HFF-Myc (cell line): ENCODE results near the gene FRAT1.
A peak's percentile ranks its signal among the peaks of the same experiment; 100 is the strongest.

Experiments
- DNase-seq: peaks from one replicate; pipeline ENCODE4 v3.0.0-alpha.2; 2011; ENCODE audit warnings: low read depth; ENCODE audit errors: extremely low read depth
- H3K4me3 ChIP-seq: replicated peaks from 2 replicates; pipeline ENCODE4 v1.5.1; 2011; ENCODE audit warnings: low read depth, mild to moderate bottlenecking, control low read depth, low read length
- CTCF ChIP-seq: IDR thresholded peaks from 2 replicates; pipeline ENCODE4 v1.5.1; 2012; ENCODE audit warnings: mild to moderate bottlenecking, low read depth, low read length, control low read depth; ENCODE audit errors: missing control alignments

The FRAT1 gene

GRCh38 chr10:97331153-97331703 is 12.2 kb downstream of the FRAT1 start:
- no peak for DNase-seq
- peak overlapping the region; percentile 77 for H3K4me3 ChIP-seq
- no peak for TF ChIP-seq CTCF

GRCh38 chr10:97332591-97333350 is 13.7 kb downstream of the FRAT1 start:
- H3K4me3 ChIP-seq, result peak overlapping the region; percentile 77
- TF ChIP-seq CTCF, result peak; percentile 35

DNA sequence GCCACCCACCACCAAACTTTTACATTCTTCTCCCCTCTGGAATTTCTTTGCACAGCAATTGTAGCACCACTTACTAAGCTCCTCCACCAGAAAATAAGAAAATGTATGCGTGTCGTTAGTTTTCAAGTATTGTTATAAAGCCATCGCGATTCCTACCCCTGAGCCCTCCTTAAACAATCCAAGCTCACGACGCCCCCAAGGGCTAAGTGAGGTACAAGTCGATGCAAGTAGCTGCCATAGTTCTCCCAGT is 14.2 kb downstream of the FRAT1 start:
- DNase-seq, result no peak
- no peak for TF ChIP-seq CTCF
- peak overlapping the region; percentile 77 for H3K4me3 ChIP-seq

More at GRCh38 chr10:97332591-97333350, 13.7 kb downstream of the FRAT1 start:
- DNase-seq, result peak; percentile 61

GRCh38 chr10:97333601-97334369 is 14.7 kb downstream of the FRAT1 start:
- H3K4me3 ChIP-seq, result peak overlapping the region; percentile 77
- DNase-seq, result no peak
- TF ChIP-seq CTCF, result no peak

GRCh38 chr10:97334370-97335175 is 15.5 kb downstream of the FRAT1 start, which contains the start of gene FRAT2:
Gene FRAT2 (minus strand): TSS chr10:97334729. CDS start chr10:97334572, 157 bp downstream.
- H3K4me3 ChIP-seq, result peak within 1 kb of the TSS; percentile 77
- no peak for TF ChIP-seq CTCF
- no peak for DNase-seq

GRCh38 chr10:97335188-97335619 is 16.1 kb downstream of the FRAT1 start:
- no peak for DNase-seq

More at GRCh38 chr10:97335188-97335619, 16.1 kb downstream of the FRAT1 start:
- no peak for TF ChIP-seq CTCF
- peak overlapping the region; percentile 77 for H3K4me3 ChIP-seq
